ENCODE data around the gene SIK2. TPM values are rescaled to one million over a fixed set of nuclear protein-coding genes. Genes with fewer than 3 reads are reported as not detected.
A peak's percentile ranks its signal among the peaks of the same experiment; 100 is the strongest.

The SIK2 gene
- total RNA-seq, 1 donor from 2014 or later: 10.1 TPM

DNA sequence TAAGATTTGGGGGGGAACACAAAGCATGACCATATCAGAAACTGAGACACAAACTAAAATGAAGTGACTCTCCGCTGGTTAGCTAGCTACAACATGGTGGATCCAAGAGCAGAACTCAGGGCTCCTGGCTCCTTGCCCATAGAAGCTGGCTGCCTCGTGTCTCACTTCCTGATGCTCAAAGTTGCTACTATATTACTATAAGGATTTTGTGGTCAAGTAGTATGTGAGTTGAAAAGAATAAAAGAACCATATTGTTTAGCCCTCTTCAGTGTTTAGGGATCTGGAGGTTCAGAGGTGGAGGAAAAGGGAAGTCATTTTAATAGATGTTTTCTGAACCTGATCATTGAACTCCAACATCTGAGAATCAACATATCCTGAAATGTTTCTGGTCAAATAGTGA is 16.9 kb upstream of the SIK2 start:
- DNase-seq (ENCODE audit: low read depth): no peak
- no peaks in the 10 kb centered on the region for H3K36me3 ChIP-seq (ENCODE audit: control insufficient read depth, insufficient read depth, low read length)
- TF ChIP-seq, protein P1, sequence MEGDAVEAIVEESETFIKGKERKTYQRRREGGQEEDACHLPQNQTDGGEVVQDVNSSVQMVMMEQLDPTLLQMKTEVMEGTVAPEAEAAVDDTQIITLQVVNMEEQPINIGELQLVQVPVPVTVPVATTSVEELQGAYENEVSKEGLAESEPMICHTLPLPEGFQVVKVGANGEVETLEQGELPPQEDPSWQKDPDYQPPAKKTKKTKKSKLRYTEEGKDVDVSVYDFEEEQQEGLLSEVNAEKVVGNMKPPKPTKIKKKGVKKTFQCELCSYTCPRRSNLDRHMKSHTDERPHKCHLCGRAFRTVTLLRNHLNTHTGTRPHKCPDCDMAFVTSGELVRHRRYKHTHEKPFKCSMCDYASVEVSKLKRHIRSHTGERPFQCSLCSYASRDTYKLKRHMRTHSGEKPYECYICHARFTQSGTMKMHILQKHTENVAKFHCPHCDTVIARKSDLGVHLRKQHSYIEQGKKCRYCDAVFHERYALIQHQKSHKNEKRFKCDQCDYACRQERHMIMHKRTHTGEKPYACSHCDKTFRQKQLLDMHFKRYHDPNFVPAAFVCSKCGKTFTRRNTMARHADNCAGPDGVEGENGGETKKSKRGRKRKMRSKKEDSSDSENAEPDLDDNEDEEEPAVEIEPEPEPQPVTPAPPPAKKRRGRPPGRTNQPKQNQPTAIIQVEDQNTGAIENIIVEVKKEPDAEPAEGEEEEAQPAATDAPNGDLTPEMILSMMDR (IDR thresholded peaks at IDR 0.05; ENCODE audit: insufficient read depth, low read length, poor library complexity, severe bottlenecking): no peak
- no peaks in the 10 kb centered on the region for H3K27me3 ChIP-seq (ENCODE audit: control insufficient read depth, insufficient read depth, low read length)
- no peak overlapping the region for H3K4me3 ChIP-seq (ENCODE audit: low read depth, low read length)

DNA sequence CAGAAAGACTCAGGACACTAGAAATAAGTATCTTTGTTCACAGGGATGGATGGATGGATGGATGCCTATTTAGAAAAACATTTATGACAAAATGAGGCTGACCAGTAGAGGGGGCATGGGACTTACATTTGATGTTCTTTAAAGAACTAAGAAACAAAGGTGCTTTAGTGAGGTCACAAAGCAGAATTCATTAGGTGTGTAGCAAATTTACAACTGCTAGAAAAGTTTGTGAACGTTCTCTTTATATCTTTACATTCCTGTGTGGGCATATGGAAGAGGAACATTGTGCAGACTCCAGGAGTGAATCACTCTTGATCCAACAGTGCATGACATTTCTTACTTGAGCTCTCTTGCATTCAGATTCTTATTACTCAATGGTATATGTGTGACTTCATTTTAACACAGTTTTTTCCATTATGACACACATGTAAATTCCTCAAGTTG is 15.8 kb upstream of the SIK2 start:
- DNase-seq (ENCODE audit: low read depth): no peak

DNA sequence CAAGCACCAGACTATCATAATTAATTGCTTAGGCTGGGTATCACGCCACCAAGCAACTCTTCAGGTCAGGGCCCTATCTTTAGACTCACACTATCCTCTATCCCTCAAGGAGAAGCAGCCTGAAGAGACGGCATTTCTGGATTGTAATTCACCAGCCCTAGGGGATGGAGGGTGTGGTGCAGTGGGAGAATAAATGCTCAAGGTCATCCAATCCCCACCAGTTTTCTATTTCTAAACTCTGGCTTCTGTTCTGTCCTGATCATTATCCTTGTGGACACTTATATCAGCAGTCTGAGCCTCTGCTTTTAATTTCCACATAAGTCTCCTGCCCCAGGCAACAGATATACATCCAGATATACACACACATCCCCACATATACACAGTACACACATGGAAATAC is 13.1 kb upstream of the SIK2 start:
- no peak overlapping the region for H3K4me3 ChIP-seq (ENCODE audit: low read depth, low read length)
- TF ChIP-seq, protein P1 (IDR thresholded peaks at IDR 0.05; ENCODE audit: insufficient read depth, low read length, poor library complexity, severe bottlenecking): no peak
- no peaks in the 10 kb centered on the region for H3K36me3 ChIP-seq (ENCODE audit: control insufficient read depth, insufficient read depth, low read length)
- no peak for DNase-seq (ENCODE audit: low read depth)
- no peaks in the 10 kb centered on the region for H3K27me3 ChIP-seq (ENCODE audit: control insufficient read depth, insufficient read depth, low read length)

More for the DNA sequence above, 15.8 kb upstream of the SIK2 start:
- no peak overlapping the region for H3K4me3 ChIP-seq (ENCODE audit: low read depth, low read length)
- no peaks in the 10 kb centered on the region for H3K36me3 ChIP-seq (ENCODE audit: control insufficient read depth, insufficient read depth, low read length)
- TF ChIP-seq, protein P1 (IDR thresholded peaks at IDR 0.05; ENCODE audit: insufficient read depth, low read length, poor library complexity, severe bottlenecking): peak; percentile 60
- H3K27me3 ChIP-seq (ENCODE audit: control insufficient read depth, insufficient read depth, low read length): no peaks in the 10 kb centered on the region

DNA sequence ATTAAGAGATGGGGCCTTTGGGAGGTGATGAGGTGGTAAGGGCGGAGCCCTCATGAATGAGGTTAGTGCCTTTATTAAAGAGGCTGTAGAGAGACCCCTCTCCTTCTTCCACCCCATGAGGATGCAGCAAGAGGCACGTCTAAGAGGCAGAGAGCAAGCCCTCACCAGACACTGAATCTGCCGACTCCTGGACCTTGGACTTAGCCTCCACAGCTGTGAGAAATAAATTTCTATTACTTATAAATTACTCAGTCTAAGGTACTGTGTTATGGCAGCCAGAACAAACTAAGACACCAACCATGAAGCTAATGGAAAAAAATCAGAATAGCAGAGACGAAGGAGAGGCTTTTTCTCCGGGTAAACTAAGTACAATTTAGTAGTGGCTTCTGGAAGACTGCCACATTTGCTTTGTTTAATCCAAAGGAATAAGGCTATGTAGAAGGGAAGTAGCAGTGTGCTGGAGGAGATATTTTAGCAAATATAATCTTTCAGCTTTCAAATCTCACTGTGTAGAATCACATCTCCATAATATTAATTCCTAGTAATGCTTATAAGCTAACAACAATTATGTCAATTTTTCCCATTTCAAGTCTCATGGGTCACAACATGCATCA is 12.3 kb upstream of the SIK2 start:
- Histone ChIP-seq H3K4me3 (ENCODE audit: low read depth, low read length) (no peak overlapping the region), H3K27me3 (ENCODE audit: control insufficient read depth, insufficient read depth, low read length) (no peaks in the 10 kb centered on the region), H3K36me3 (ENCODE audit: control insufficient read depth, insufficient read depth, low read length) (no peaks in the 10 kb centered on the region)
- TF ChIP-seq, protein P1 (IDR thresholded peaks at IDR 0.05; ENCODE audit: insufficient read depth, low read length, poor library complexity, severe bottlenecking): no peak
- DNase-seq (ENCODE audit: low read depth): no peak

DNA sequence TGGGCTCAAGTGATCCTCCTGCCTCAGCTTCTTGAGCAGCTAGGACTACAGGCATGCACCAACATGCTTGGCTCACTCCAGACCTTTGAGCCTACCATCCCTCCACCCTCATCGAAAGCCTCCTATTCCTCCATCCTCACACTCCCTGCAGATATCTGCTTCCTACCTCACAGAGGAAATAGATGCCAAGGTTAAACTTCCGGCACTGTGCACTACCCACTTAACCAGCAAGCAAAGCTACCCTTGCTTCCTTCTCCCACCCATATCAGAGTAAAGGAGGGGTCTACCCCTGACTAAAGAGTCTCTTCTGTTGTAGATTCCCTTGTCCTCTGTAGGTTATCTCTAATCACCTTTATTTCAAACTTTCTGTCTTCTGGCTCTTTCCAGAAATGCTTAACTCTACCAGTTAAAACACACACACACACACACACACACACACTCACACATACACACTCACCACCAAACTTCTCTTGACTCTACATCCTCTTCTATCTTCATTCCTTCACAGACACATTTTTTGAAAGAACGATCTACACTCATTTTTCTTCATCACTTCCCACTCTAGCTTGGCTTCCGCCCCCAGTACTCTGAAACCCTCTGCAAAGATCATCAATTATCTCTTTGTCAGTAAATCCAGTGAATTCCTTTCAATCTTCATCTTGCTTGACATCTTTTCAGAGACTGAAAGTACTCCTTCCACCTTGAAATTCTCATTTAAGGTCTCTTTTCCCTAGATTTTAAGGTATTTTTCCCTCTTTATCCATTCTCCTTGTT is 10.9 kb upstream of the SIK2 start:
- Histone ChIP-seq H3K36me3 (ENCODE audit: control insufficient read depth, insufficient read depth, low read length) (no peaks in the 10 kb centered on the region), H3K4me3 (ENCODE audit: low read depth, low read length) (no peak overlapping the region), H3K27me3 (ENCODE audit: control insufficient read depth, insufficient read depth, low read length) (no peaks in the 10 kb centered on the region)
- no peak for DNase-seq (ENCODE audit: low read depth)
- TF ChIP-seq, protein P1 (IDR thresholded peaks at IDR 0.05; ENCODE audit: insufficient read depth, low read length, poor library complexity, severe bottlenecking): no peak
